ENCODE measurements around the gene OTX1. TPM values are rescaled to one million over a fixed set of nuclear protein-coding genes. Genes with fewer than 3 reads are reported as not detected.

Gene OTX1
- total RNA-seq, 3 donors from 2014 or later (not counting 1 experiment from before 2014, with no cell fraction given) = not detected

GRCh38 chr2:63041592-63041991, 9.0 kb upstream of the OTX1 start:
- H3K4me3 ChIP-seq (ENCODE audit: low read length) = no peak overlapping the region
- H3K9me3 ChIP-seq (ENCODE audit: control insufficient read depth, insufficient read depth, low read length) = no peaks in the 10 kb centered on the region
- Mint-ChIP-seq H3K9me3 (no peaks in the 10 kb centered on the region), H3K4me3 (no peak overlapping the region), H3K27ac (no peak overlapping the region), H3K27me3 (ENCODE audit: low read depth in 2 of 2) (peaks cover 17 to 20% of the 10 kb centered on the region in 2 donors), H3K4me1 (peaks cover 0 to 3% of the 10 kb centered on the region in 2 donors), H3K36me3 (peaks cover 12% of the 10 kb centered on the region)
- H3K4me1 ChIP-seq (ENCODE audit: control insufficient read depth, insufficient read depth, low read length) = no peaks in the 10 kb centered on the region
- ATAC-seq (no peak), DNase-seq (no peak)
- intact Hi-C loops (cut with micrococcal nuclease) = no loop called here
- no peak for TF ChIP-seq CTCF (IDR thresholded peaks at IDR 0.05)
- H3K27me3 ChIP-seq (ENCODE audit: control insufficient read depth, insufficient read depth, low read length) = peaks cover 2% of the 10 kb centered on the region
- 100% methylated on average over 1 of the region's 1 CpG for WGBS (ENCODE audit: insufficient coverage)
- H3K36me3 ChIP-seq (ENCODE audit: control insufficient read depth, insufficient read depth, low read length) = no peaks in the 10 kb centered on the region
- no peak overlapping the region for H3K27ac ChIP-seq (ENCODE audit: low read length)

GRCh38 chr2:63044362-63045327, 6.0 kb upstream of the OTX1 start:
- intact Hi-C loops (cut with micrococcal nuclease) = no loop called here
- DNase-seq (no peak), ATAC-seq (no peak)
- no peaks in the 10 kb centered on the region for H3K9me3 Mint-ChIP-seq
- Histone ChIP-seq H3K36me3 (ENCODE audit: control insufficient read depth, insufficient read depth, low read length) (no peaks in the 10 kb centered on the region), H3K27me3 (ENCODE audit: control insufficient read depth, insufficient read depth, low read length) (peaks cover 20% of the 10 kb centered on the region), H3K27ac (ENCODE audit: low read length) (no peak overlapping the region), H3K9me3 (ENCODE audit: control insufficient read depth, insufficient read depth, low read length) (no peaks in the 10 kb centered on the region), H3K4me1 (ENCODE audit: control insufficient read depth, insufficient read depth, low read length) (peaks cover 23% of the 10 kb centered on the region), H3K4me3 (ENCODE audit: low read length) (no peak overlapping the region)
- no peak overlapping the region for H3K4me3 Mint-ChIP-seq
- peaks cover 40 to 44% of the 10 kb centered on the region in 2 donors for H3K27me3 Mint-ChIP-seq (ENCODE audit: low read depth in 2 of 2)
- TF ChIP-seq CTCF (IDR thresholded peaks at IDR 0.05) = no peak
- H3K36me3 Mint-ChIP-seq = peaks cover 17% of the 10 kb centered on the region
- peaks cover 17 to 28% of the 10 kb centered on the region in 2 donors for H3K4me1 Mint-ChIP-seq
- no peak overlapping the region for H3K27ac Mint-ChIP-seq
- 97% methylated on average over 35 of the region's 36 CpGs for WGBS (ENCODE audit: insufficient coverage)

- H3K27ac Mint-ChIP-seq = no peak overlapping the region
- peaks cover 27 to 38% of the 10 kb centered on the region in 2 donors for H3K4me1 Mint-ChIP-seq
- H3K36me3 Mint-ChIP-seq = peaks cover 21% of the 10 kb centered on the region
- Histone ChIP-seq H3K27me3 (ENCODE audit: control insufficient read depth, insufficient read depth, low read length) (peaks cover 31% of the 10 kb centered on the region), H3K9me3 (ENCODE audit: control insufficient read depth, insufficient read depth, low read length) (no peaks in the 10 kb centered on the region), H3K4me1 (ENCODE audit: control insufficient read depth, insufficient read depth, low read length) (peaks cover 38% of the 10 kb centered on the region), H3K36me3 (ENCODE audit: control insufficient read depth, insufficient read depth, low read length) (no peaks in the 10 kb centered on the region), H3K27ac (ENCODE audit: low read length) (no peak overlapping the region), H3K4me3 (ENCODE audit: low read length) (no peak overlapping the region)
- peak overlapping the region; percentile 17 for H3K4me3 Mint-ChIP-seq
- DNase-seq (no peak), ATAC-seq (no peak)
- H3K9me3 Mint-ChIP-seq = no peaks in the 10 kb centered on the region
- 96% methylated on average over 5 of the region's 7 CpGs for WGBS (ENCODE audit: insufficient coverage)
- H3K27me3 Mint-ChIP-seq (ENCODE audit: low read depth in 2 of 2) = peaks cover 52 to 53% of the 10 kb centered on the region in 2 donors
- intact Hi-C loops (cut with micrococcal nuclease) = no loop called here
- no peak for TF ChIP-seq CTCF (IDR thresholded peaks at IDR 0.05)
Observed at GRCh38 chr2:63046552-63046951, 4.1 kb upstream of the OTX1 start.
